Osteoblast (primary cell): ENCODE measurements around the gene A4GALT. TPM values are rescaled to one million over a fixed set of nuclear protein-coding genes. Genes with fewer than 3 reads are reported as not detected.
A peak's percentile ranks its signal among the peaks of the same experiment; 100 is the strongest.

Experiments
- DNase-seq: peaks from one replicate; pipeline ENCODE4 v3.0.0; 2011; ENCODE audit warnings: low spot score, mixed read lengths; ENCODE audit not compliant: insufficient read length; ENCODE audit errors: missing footprints
- H2AFZ ChIP-seq: 2 replicates; pipeline ENCODE4 v1.6.0; 2011; ENCODE audit warnings: mild to moderate bottlenecking, low read length
- H3K27ac ChIP-seq: 2 replicates; pipeline ENCODE4 v1.5.1; 2011; ENCODE audit warnings: mild to moderate bottlenecking, low read depth, low read length, moderate library complexity
- H3K27me3 ChIP-seq: 2 replicates; pipeline ENCODE4 v1.6.0; 2012; ENCODE audit warnings: mild to moderate bottlenecking, control low read depth, inconsistent platforms, low read length, moderate library complexity; ENCODE audit not compliant: insufficient read depth
- H3K36me3 ChIP-seq: 2 replicates; pipeline ENCODE4 v1.5.1; 2011; ENCODE audit warnings: mild to moderate bottlenecking, low read length, control low read depth, moderate library complexity; ENCODE audit not compliant: insufficient read depth
- H3K4me1 ChIP-seq: 2 replicates; pipeline ENCODE4 v1.5.1; 2011; ENCODE audit warnings: mild to moderate bottlenecking, low read length, control low read depth, moderate library complexity; ENCODE audit not compliant: insufficient read depth
- H3K4me2 ChIP-seq: 2 replicates; pipeline ENCODE4 v1.6.0; 2011; ENCODE audit warnings: mild to moderate bottlenecking, low read length; ENCODE audit not compliant: insufficient read depth
- H3K4me3 ChIP-seq: fragments of 200-600 bp; sonication (generic); 3 replicates; pipeline ENCODE4 v1.5.1; 2012; ENCODE audit warnings: mild to moderate bottlenecking, low read length, inconsistent platforms; ENCODE audit not compliant: insufficient read depth
- H3K79me2 ChIP-seq: 2 replicates; pipeline ENCODE4 v1.6.0; 2012; ENCODE audit warnings: mild to moderate bottlenecking, low read length, control low read depth, inconsistent platforms; ENCODE audit not compliant: insufficient read depth
- H3K9me3 ChIP-seq: 2 replicates; pipeline ENCODE4 v1.5.1; 2011; ENCODE audit warnings: low read depth, low read length, control low read depth
- H4K20me1 ChIP-seq: 2 replicates; pipeline ENCODE4 v1.6.0; 2012; ENCODE audit warnings: mild to moderate bottlenecking, low read length, control low read depth; ENCODE audit not compliant: insufficient read depth
- CTCF ChIP-seq: IDR thresholded peaks from 2 replicates; pipeline ENCODE4 v1.5.1; 2011; ENCODE audit warnings: mild to moderate bottlenecking, low read depth, low read length, moderate library complexity; ENCODE audit errors: extremely low read depth
- total RNA-seq: library from RNA; depleted of rRNA; stranded (reverse); fragments of >200 nt; gene quantifications from 2 replicates; pipeline ENCODE4 v1.2.3, GENCODE V29; 2012

A4GALT gene
- total RNA-seq, 1 donor: 19.9 TPM

GRCh38 chr22:42725606-42726355 lies 5.1 kb upstream of the A4GALT start:
- H3K27ac ChIP-seq: no peak overlapping the region

GRCh38 chr22:42724062-42724461 lies 3.4 kb upstream of the A4GALT start:
- Histone ChIP-seq H3K4me2 (no peak overlapping the region), H3K27ac (no peak overlapping the region), H3K4me3 (no peak overlapping the region), H3K4me1 (peaks cover 23% of the 10 kb centered on the region), H3K27me3 (peaks cover 3% of the 10 kb centered on the region), H3K9me3 (no peaks in the 10 kb centered on the region), H3K36me3 (no peaks in the 10 kb centered on the region), H4K20me1 (peaks cover 5% of the 10 kb centered on the region), H2AFZ (no peak overlapping the region), H3K79me2 (peaks cover 11% of the 10 kb centered on the region)
- DNase-seq: peak; percentile 77
- no peak for TF ChIP-seq CTCF

More at GRCh38 chr22:42725606-42726355, 5.1 kb upstream of the A4GALT start:
- H3K9me3 ChIP-seq: no peaks in the 10 kb centered on the region
- DNase-seq: peak; percentile 13
- H3K36me3 ChIP-seq: no peaks in the 10 kb centered on the region
- H3K79me2 ChIP-seq: no peaks in the 10 kb centered on the region
- no peak for TF ChIP-seq CTCF
- H3K27me3 ChIP-seq: peaks cover 3% of the 10 kb centered on the region
- no peak overlapping the region for H2AFZ ChIP-seq
- peaks cover 15% of the 10 kb centered on the region for H3K4me1 ChIP-seq
- no peak overlapping the region for H3K4me2 ChIP-seq
- H3K4me3 ChIP-seq: no peak overlapping the region
- no peaks in the 10 kb centered on the region for H4K20me1 ChIP-seq

- peaks cover 3% of the 10 kb centered on the region for H3K27me3 ChIP-seq
- H3K4me3 ChIP-seq: peak overlapping the region; percentile 77
- no peak for TF ChIP-seq CTCF
- peak overlapping the region; percentile 85 for H3K4me2 ChIP-seq
- peaks cover 7% of the 10 kb centered on the region for H4K20me1 ChIP-seq
- peaks cover 25% of the 10 kb centered on the region for H3K4me1 ChIP-seq
- peak; percentile 58 for DNase-seq
- H3K9me3 ChIP-seq: no peaks in the 10 kb centered on the region
- no peaks in the 10 kb centered on the region for H3K36me3 ChIP-seq
- H2AFZ ChIP-seq: peak overlapping the region; percentile 89
- peaks cover 33% of the 10 kb centered on the region for H3K79me2 ChIP-seq
- H3K27ac ChIP-seq: no peak overlapping the region
Observed at GRCh38 chr22:42721045-42721434, 370 bp upstream of the A4GALT start.

GRCh38 chr22:42719656-42720262 lies 911 bp downstream of the A4GALT start:
- Histone ChIP-seq H3K4me1 (peaks cover 26% of the 10 kb centered on the region), H3K36me3 (no peaks in the 10 kb centered on the region), H3K79me2 (peaks cover 38% of the 10 kb centered on the region), H2AFZ (peak overlapping the region; percentile 50), H3K4me3 (peak overlapping the region; percentile 77), H3K27ac (no peak overlapping the region), H3K4me2 (peak overlapping the region; percentile 85), H3K9me3 (no peaks in the 10 kb centered on the region), H4K20me1 (peaks cover 7% of the 10 kb centered on the region), H3K27me3 (peaks cover 3% of the 10 kb centered on the region)
- no peak for TF ChIP-seq CTCF
- peak; percentile 85 for DNase-seq
